Skeletal muscle satellite cell (primary cell): ENCODE data around the gene TAX1BP1.

ENCODE experiments used
- H3K27me3 ChIP-seq: 2 replicates; pipeline ENCODE4 v1.7.0; 2013; ENCODE audit warnings: low read length; ENCODE audit not compliant: control insufficient read depth, insufficient read depth
- H3K36me3 ChIP-seq: 2 replicates; pipeline ENCODE4 v1.7.0; 2013; ENCODE audit warnings: mild to moderate bottlenecking, control low read depth, low read length; ENCODE audit not compliant: insufficient read depth
- H3K4me1 ChIP-seq: 2 replicates; pipeline ENCODE4 v1.7.0; 2013; ENCODE audit warnings: low read length; ENCODE audit not compliant: control insufficient read depth, insufficient read depth
- H3K4me2 ChIP-seq: 2 replicates; pipeline ENCODE4 v1.7.0; 2013; ENCODE audit warnings: mild to moderate bottlenecking, low read length
- H3K4me3 ChIP-seq: 2 replicates; pipeline ENCODE4 v1.7.0; 2013; ENCODE audit warnings: low read length
- H3K9ac ChIP-seq: 2 replicates; pipeline ENCODE4 v1.7.0; 2013; ENCODE audit warnings: mild to moderate bottlenecking, low read depth, low read length, moderate library complexity
- H3K9me3 ChIP-seq: replicated peaks from 2 replicates; pipeline ENCODE4 v1.7.0; 2013; ENCODE audit warnings: mild to moderate bottlenecking, control low read depth, low read length

The TAX1BP1 gene

DNA sequence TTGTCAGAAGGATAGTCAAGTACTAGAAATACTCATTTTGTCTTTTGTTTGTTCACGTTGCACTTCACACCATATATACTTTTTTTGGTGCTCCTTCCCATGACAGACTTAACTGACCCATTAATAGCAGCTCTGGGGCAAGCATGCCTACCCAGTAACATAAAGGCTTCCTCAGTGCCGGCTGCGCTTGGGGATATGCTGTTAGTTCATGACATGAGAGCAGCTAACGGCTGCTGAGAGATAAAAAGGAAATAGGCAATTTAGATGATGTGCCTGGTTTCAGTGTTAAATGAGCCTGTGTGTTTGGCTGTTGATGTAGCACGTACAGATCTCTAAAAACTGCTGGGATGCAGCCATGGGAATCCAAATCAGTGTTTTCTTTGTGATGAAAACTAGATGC lies 86.4 kb downstream of the TAX1BP1 start:
- no peak overlapping the region for H3K9ac ChIP-seq
- no peaks in the 10 kb centered on the region for H3K9me3 ChIP-seq

DNA sequence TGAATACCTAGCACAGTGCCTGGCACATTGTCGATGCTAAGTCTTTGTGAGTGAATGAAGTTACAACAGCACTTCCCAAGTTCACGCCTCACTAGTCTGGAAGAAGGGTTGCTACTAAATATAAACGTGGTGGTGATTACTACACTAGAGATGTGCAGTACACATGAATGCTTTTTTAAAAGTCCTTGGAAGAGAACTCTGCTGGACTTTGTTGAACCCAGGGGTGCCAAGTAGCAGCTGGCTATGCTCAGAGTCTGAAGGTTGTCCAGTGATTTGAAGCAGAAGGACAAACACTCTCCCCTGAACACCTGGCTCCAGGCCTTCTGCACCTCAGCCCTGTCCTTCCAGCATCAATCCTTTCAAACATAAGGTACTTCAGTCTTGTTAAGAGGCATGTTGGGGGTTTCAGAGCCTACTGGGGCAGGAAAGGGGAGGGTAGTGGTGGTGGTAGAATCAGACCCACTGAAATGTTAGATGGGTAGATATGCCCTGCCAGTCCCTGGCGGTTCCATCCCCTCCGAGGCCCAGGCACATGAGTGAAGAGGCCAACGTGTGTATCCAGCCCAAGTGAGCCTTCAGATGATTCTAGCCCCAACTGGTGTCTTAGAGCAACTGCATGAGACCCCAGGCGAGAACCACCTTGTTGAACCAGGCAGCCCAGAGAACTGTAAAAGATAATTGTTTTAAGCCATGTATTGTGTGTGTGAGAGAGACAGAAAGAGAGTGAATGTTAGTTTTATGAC lies 94.4 kb downstream of the TAX1BP1 start:
- Histone ChIP-seq H3K27me3 (no peaks in the 10 kb centered on the region), H3K4me3 (no peak overlapping the region), H3K36me3 (peaks cover 32% of the 10 kb centered on the region), H3K9ac (no peak overlapping the region), H3K4me1 (no peaks in the 10 kb centered on the region), H3K9me3 (no peaks in the 10 kb centered on the region), H3K4me2 (no peak overlapping the region)

More for the DNA sequence above, 86.4 kb downstream of the TAX1BP1 start:
- no peak overlapping the region for H3K4me2 ChIP-seq
- no peak overlapping the region for H3K4me3 ChIP-seq
- no peaks in the 10 kb centered on the region for H3K4me1 ChIP-seq
- H3K36me3 ChIP-seq = peaks cover 6% of the 10 kb centered on the region
- no peaks in the 10 kb centered on the region for H3K27me3 ChIP-seq

DNA sequence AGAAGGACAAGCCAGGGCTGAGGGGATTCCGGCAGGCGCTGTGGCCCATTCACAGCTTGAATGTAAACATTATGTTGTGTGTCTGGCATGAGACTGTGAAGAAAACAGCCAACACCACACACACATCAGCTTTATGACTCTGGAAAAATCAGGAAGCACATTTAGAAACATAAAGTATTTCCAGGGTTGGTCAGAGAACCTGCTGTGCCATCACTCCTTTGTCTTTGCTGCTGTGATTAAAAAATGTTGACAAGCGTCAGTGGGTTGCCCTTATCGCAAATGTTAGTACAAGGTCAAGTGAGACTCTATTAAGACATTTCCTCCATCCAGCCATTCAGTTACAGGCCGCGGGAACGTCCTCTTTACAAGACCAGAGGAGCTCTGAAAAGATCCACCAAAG lies 95.4 kb downstream of the TAX1BP1 start:
- Histone ChIP-seq H3K4me3 (no peak overlapping the region), H3K36me3 (peaks cover 32% of the 10 kb centered on the region), H3K4me1 (no peaks in the 10 kb centered on the region), H3K9ac (no peak overlapping the region), H3K4me2 (no peak overlapping the region), H3K27me3 (no peaks in the 10 kb centered on the region), H3K9me3 (no peaks in the 10 kb centered on the region)

DNA sequence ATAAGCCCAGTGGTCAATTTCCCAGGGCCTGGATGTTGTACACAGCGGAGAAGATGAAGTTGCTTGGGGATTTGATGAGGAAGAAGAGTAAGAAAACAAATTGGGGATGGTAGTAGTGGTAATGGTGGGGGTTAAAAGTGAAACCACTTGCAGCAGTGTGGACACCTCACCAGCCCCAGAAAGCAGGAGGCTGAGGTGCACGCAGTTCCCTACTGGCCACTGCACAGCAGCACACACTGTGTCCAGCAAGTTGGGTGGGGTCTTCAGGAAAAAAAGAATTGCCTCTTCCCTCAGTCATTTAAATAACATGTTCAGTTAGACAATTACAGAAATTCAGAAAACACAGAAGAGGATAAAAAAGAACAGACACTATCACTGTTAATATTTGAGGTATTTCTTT lies 96.6 kb downstream of the TAX1BP1 start:
- H3K9me3 ChIP-seq = no peaks in the 10 kb centered on the region
- no peak overlapping the region for H3K9ac ChIP-seq
- H3K4me2 ChIP-seq = no peak overlapping the region
- no peaks in the 10 kb centered on the region for H3K4me1 ChIP-seq
- no peak overlapping the region for H3K4me3 ChIP-seq
- H3K27me3 ChIP-seq = no peaks in the 10 kb centered on the region
- H3K36me3 ChIP-seq = peaks cover 32% of the 10 kb centered on the region

DNA sequence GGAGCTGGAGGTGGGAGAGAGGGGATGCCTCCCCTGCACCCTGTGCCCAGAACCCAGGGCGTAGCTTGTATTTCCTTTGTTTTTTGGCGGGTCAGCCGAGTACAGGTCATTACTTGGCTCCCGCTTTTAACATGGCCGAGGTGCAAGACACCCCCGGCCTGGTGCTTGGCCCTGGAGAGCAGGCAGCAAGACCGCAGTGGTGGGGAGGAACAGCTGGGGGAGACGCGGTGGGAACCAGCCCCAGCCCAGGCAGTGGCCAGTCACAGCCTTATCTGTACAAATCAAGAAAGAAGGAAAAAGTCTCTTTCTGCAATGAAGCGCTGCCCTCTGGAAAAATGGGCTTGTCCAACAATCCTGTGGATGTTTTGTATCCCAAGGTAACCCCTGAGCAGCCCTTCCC lies 99.1 kb downstream of the TAX1BP1 start:
- Histone ChIP-seq H3K4me1 (no peaks in the 10 kb centered on the region), H3K36me3 (peaks cover 16% of the 10 kb centered on the region), H3K4me2 (no peak overlapping the region), H3K27me3 (no peaks in the 10 kb centered on the region), H3K9me3 (no peaks in the 10 kb centered on the region), H3K9ac (no peak overlapping the region), H3K4me3 (no peak overlapping the region)

DNA sequence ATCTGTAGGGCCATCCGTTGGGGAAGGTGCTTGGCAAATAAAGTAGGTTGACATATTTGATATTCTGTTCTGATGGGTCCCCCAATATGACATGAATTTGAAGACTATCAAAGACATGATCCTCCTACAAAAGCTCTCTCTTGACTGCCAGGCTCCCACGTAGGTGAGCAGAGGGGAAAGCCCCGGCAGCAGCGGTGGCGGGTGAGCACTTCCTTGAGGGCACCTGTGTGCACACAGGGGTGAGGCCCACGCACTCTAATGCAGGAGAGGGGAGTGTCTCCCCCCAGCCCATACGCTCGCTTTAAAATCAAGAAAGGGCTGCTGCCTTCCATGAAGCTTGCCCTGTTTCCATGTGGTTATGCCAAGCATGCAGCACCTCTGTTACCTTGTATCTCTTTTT lies 100.4 kb downstream of the TAX1BP1 start:
- Histone ChIP-seq H3K4me1 (no peaks in the 10 kb centered on the region), H3K36me3 (peaks cover 7% of the 10 kb centered on the region), H3K27me3 (no peaks in the 10 kb centered on the region), H3K9me3 (no peaks in the 10 kb centered on the region), H3K4me3 (no peak overlapping the region), H3K9ac (no peak overlapping the region), H3K4me2 (no peak overlapping the region)

DNA sequence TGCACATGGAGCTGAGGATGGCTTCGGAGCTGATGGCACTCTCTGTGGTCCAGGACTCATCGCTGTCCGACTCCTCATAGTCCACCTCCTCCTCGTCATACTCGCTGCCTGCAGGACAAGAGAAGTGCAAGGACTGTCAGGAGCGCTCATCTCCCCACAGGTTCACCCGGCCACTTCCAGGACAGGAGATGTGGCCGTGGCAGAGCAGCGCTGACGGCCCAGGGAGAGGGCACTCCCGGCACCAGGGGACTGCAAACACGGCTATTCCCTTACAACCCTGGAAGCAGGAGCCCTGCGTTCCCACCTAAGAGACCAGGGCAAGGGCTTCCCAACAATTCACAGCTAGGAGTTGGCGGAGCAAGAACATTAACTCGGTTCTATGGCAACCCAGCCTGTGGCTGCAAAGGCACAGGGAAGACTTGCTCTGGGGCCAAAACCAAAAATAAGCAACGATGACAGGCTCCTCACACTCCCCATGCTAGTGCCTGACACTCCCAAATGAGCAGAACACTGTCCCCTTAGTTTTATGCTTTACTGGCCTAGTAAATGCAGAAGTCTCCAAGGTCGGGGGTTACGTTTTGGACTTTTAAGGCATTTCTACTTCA lies 100.9 kb downstream of the TAX1BP1 start:
- Histone ChIP-seq H3K27me3 (no peaks in the 10 kb centered on the region), H3K4me1 (no peaks in the 10 kb centered on the region), H3K4me3 (no peak overlapping the region), H3K9me3 (no peaks in the 10 kb centered on the region), H3K4me2 (no peak overlapping the region), H3K36me3 (peaks cover 5% of the 10 kb centered on the region), H3K9ac (no peak overlapping the region)

DNA sequence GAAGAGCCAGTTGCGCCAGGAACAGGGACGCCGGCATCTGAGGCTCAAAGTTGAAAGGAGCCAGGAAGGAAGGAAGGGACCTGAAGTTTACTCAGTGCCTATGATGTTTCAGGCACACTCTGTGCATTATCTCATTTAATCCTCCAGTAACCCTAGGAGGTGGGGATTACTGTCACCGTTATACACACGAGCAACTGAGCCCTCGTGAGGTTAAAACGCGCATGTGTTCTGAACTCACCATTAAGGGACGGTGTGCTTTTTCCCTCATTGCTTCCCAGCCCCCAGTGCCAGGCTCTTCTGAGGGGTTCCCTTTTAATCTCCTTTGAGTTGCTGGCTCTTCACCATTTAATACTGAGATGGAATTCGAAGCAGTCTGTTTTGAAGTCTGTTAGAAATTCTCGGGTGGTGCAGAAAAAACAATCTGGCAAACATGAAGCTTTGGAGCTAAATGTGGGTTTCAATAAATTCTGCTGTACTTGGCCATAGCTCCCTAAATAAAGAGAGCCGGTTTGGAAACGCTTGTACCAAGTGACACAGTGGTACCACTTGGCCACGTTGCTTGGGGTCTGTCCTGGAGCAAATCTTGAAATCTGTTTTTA lies 102.2 kb downstream of the TAX1BP1 start:
- H3K4me3 ChIP-seq = no peak overlapping the region
- no peaks in the 10 kb centered on the region for H3K4me1 ChIP-seq
- no peaks in the 10 kb centered on the region for H3K36me3 ChIP-seq
- H3K9me3 ChIP-seq = no peaks in the 10 kb centered on the region
- H3K27me3 ChIP-seq = no peaks in the 10 kb centered on the region
- no peak overlapping the region for H3K4me2 ChIP-seq
- H3K9ac ChIP-seq = no peak overlapping the region

DNA sequence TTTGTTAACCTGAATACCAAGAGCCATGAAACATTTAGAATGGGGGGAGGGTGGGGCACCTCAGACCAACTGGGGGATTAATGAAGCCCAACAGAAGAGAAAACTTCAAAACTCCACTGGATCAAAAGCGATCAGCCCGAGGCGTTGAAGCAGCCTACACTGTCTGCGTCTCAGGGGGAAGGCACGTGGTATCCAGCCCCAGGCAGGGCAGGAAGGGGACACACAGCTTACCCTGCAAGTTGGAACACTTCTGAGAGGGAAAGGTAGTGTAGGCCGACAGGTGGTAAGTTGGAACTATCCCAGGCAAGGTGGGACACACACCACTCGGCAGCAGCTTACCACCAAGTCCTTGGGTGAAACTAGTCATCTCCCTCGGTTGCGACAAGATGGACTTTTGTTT lies 102.9 kb downstream of the TAX1BP1 start:
- H3K4me2 ChIP-seq = no peak overlapping the region
- no peaks in the 10 kb centered on the region for H3K27me3 ChIP-seq
- H3K36me3 ChIP-seq = no peaks in the 10 kb centered on the region
- no peaks in the 10 kb centered on the region for H3K4me1 ChIP-seq
- H3K4me3 ChIP-seq = no peak overlapping the region
- H3K9ac ChIP-seq = no peak overlapping the region
- no peaks in the 10 kb centered on the region for H3K9me3 ChIP-seq

DNA sequence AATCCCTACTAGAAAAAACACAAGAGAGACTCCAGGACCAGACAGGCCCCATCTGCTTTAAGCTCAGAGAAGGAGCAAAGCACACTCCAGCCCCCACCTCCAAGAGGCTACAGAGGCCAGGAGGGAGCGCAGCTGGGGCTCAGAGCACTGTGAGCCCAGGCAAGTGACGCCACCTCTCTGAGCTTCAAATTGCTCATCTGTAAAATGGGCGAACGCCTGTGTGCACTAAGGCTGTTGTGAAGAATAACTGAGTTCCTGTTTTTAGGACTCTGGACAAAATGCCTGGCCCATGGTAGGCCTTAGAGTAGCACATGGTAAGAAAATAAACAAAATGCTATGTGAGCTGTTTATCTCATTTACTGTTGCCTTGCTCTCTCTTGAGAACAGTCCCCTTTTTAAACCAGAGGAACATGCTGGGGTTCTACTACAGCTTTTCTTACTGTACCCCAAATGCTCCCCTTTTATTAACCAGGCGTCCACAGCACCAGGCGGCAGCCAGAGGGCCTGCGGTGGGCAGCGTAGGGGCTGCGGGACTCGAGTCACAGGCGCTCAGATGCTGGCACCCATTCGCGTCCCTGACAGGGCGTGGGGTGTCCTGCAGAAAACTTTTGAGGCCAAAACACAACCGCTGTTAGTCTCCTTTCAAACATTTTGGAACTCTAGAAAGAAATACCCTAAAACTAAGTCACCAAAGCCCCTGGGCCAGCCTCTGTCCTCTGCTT lies 103.8 kb downstream of the TAX1BP1 start:
- Histone ChIP-seq H3K36me3 (no peaks in the 10 kb centered on the region), H3K27me3 (no peaks in the 10 kb centered on the region), H3K4me3 (no peak overlapping the region), H3K4me1 (no peaks in the 10 kb centered on the region), H3K9ac (no peak overlapping the region), H3K4me2 (no peak overlapping the region), H3K9me3 (no peaks in the 10 kb centered on the region)

DNA sequence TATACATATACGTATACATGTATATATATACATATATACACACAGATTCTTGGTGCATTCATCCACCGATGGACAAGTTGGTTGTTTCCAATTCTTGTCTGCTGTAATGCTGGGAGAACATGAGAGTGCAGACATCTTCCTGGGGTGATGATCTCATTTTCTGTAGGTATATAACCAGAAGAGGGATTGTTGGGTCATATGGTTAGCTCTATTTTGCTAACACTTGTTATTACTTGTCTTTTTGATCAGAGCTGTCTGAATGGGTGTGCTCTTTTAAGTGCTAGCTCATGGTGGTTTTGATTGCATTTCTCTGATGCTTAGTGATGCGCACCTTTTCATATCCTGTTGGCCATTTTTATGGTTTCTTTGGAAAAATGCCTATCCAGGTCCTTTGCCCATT lies 106.4 kb downstream of the TAX1BP1 start:
- Histone ChIP-seq H3K4me1 (no peaks in the 10 kb centered on the region), H3K4me2 (no peak overlapping the region), H3K36me3 (no peaks in the 10 kb centered on the region), H3K9me3 (no peaks in the 10 kb centered on the region), H3K9ac (no peak overlapping the region), H3K4me3 (no peak overlapping the region), H3K27me3 (no peaks in the 10 kb centered on the region)
